HG03060 (cell line): Measurements from ENCODE around the gene CCDC93.
"Not testable (repeated sequence)": the region's sequence is repeated elsewhere in the genome, so short reads cannot be mapped to it uniquely, and the experiment has no call there.

ENCODE experiments used
- ATAC-seq: cut with Tn5 transposase; IDR thresholded peaks from one replicate; pipeline ENCODE4 v1.9.1; 2021; ENCODE audit warnings: low read depth, moderate number of reproducible peaks; ENCODE audit not compliant: unreplicated experiment

Gene CCDC93

GRCh38 chr2:117931266-117931665 is 82.6 kb downstream of the CCDC93 start:
- ATAC-seq, result no peak

- ATAC-seq, result no peak
These were observed 83.1 kb downstream of the CCDC93 start for GRCh38 chr2:117930775-117931174.

GRCh38 chr2:117923471-117923870 is 90.4 kb downstream of the CCDC93 start:
- not testable (repeated sequence) for ATAC-seq

DNA sequence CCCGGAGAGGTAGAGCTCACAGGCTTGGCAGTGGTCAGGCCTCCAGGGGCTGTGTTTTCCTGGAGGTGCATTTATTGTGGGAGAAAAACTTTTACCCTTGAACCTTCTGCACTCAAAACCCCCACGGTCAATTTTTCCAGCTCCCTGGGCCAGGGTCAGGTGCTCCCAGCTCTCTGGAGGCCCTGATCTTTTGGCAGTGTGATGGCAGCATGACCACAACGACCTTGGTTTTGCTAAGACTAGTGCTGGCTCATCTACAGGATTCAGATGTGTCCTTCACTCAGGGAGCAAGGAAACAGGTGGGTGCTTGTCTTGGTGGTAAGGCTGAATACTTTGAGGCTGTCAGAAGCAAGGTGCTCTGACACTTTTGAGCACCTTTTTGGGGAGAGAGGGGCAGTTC is 92.3 kb downstream of the CCDC93 start:
- no peak for ATAC-seq

DNA sequence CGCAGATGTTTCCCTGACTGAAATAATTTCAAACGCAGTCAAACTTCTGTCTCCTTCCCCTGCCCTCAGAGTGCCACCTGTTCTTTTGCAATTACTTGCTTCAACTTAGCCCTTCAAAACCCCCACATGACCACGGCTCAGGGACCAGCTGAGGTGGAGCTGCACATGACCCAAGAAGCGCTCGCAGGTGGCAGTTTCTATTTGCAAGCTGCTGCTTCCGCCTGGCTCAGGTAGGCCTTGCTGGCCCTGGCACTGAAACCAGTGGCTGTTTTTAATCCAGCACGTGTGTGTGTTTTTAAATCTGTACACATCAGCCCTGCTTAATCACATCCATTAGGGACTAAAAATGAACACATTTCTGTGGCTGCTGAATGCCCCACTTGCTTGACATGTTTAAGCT is 95.3 kb downstream of the CCDC93 start:
- ATAC-seq, result no peak

GRCh38 chr2:117917223-117917917 is 96.5 kb downstream of the CCDC93 start:
- ATAC-seq, result no peak

GRCh38 chr2:117902933-117903332 is 110.9 kb downstream of the CCDC93 start:
- no peak for ATAC-seq

GRCh38 chr2:117888897-117889296 is 125.0 kb downstream of the CCDC93 start:
- no peak for ATAC-seq

- ATAC-seq, result no peak
These were observed 128.6 kb downstream of the CCDC93 start for GRCh38 chr2:117885308-117885707.

DNA sequence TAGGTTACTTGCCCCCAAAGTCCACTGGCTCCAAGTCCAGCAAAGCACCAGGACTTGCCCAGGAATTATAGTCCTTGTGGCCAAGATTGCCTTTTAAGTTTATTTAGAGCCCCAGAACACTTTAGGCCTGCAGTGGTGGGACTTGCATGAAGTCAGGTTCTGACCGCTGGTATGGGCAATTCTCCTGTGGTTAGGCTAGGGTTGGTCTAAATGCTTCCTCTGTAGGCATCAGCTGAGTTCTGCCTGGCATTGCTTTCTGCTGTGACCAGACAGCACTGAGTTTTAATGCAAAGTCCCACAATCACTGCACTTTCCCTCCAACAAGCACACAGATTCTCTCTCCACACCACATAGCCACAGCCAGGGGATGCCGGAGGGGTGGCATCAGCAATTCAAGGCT is 134.9 kb downstream of the CCDC93 start:
- ATAC-seq, result no peak

- no peak for ATAC-seq
These were observed 138.1 kb downstream of the CCDC93 start for GRCh38 chr2:117875786-117876185.
